HEK293 (cell line): ENCODE measurements around the gene PHLDA1.
A peak's percentile ranks its signal among the peaks of the same experiment; 100 is the strongest.

Experiments used
- BCL11A ChIP-seq: fragments of 450-650 bp; formaldehyde crosslinking; IDR thresholded peaks from 2 replicates; pipeline ENCODE4 v1.5.1; 2016; ENCODE audit warnings: low read depth, missing biosample characterization, missing genetic modification characterization
- GFI1B ChIP-seq: fragments of 450-650 bp; formaldehyde crosslinking; IDR thresholded peaks from 2 replicates; pipeline ENCODE4 v1.5.1; 2016; ENCODE audit warnings: missing biosample characterization, missing genetic modification characterization
- GLIS1 ChIP-seq: fragments of 450-650 bp; formaldehyde crosslinking; IDR thresholded peaks from 2 replicates; pipeline ENCODE4 v1.5.1; 2016; ENCODE audit warnings: missing biosample characterization, missing genetic modification characterization
- GLIS2 ChIP-seq: fragments of 450-650 bp; formaldehyde crosslinking; IDR thresholded peaks from 2 replicates; pipeline ENCODE4 v1.5.1; 2016; ENCODE audit warnings: missing biosample characterization, missing genetic modification characterization
- MEIS1 ChIP-seq: sonication (generic); formaldehyde crosslinking; IDR thresholded peaks from 2 replicates; pipeline ENCODE4 v1.8.1; 2022; ENCODE audit warnings: missing genetic modification reagents, mild to moderate bottlenecking, borderline replicate concordance
- OSR2 ChIP-seq: fragments of 450-650 bp; formaldehyde crosslinking; IDR thresholded peaks from 2 replicates; pipeline ENCODE4 v1.5.1; 2016; ENCODE audit warnings: missing biosample characterization, missing genetic modification characterization
- OVOL3 ChIP-seq: fragments of 450-650 bp; formaldehyde crosslinking; IDR thresholded peaks from 2 replicates; pipeline ENCODE4 v1.5.1; 2016; ENCODE audit warnings: missing biosample characterization, missing genetic modification characterization
- REPIN1 ChIP-seq: fragments of 450-650 bp; formaldehyde crosslinking; IDR thresholded peaks from 2 replicates; pipeline ENCODE4 v1.5.1; 2017; ENCODE audit warnings: missing biosample characterization, missing genetic modification characterization, low read depth
- SCRT2 ChIP-seq: fragments of 450-650 bp; formaldehyde crosslinking; IDR thresholded peaks from 2 replicates; pipeline ENCODE4 v1.5.1; 2016; ENCODE audit warnings: missing biosample characterization, missing genetic modification characterization
- SP2 ChIP-seq: fragments of 450-650 bp; formaldehyde crosslinking; IDR thresholded peaks from 2 replicates; pipeline ENCODE4 v1.5.1; 2016; ENCODE audit warnings: missing biosample characterization, missing genetic modification characterization
- SP3 ChIP-seq: fragments of 450-650 bp; formaldehyde crosslinking; IDR thresholded peaks from 2 replicates; pipeline ENCODE4 v1.5.1; 2016; ENCODE audit warnings: missing biosample characterization, missing genetic modification characterization
- SP7 ChIP-seq: fragments of 450-650 bp; formaldehyde crosslinking; IDR thresholded peaks from 2 replicates; pipeline ENCODE4 v1.5.1; 2016; ENCODE audit warnings: missing biosample characterization, missing genetic modification characterization
- ZBTB8A ChIP-seq: fragments of 450-650 bp; formaldehyde crosslinking; IDR thresholded peaks from 2 replicates; pipeline ENCODE4 v1.5.1; 2016; ENCODE audit warnings: missing biosample characterization, missing genetic modification characterization
- ZEB2 ChIP-seq: fragments of 450-650 bp; formaldehyde crosslinking; IDR thresholded peaks from 2 replicates; pipeline ENCODE4 v1.5.1; 2016; ENCODE audit warnings: missing biosample characterization, missing genetic modification characterization
- ZIC2 ChIP-seq: fragments of 450-650 bp; formaldehyde crosslinking; IDR thresholded peaks from 2 replicates; pipeline ENCODE4 v1.5.1; 2016; ENCODE audit warnings: missing biosample characterization, missing genetic modification characterization
- ZNF132 ChIP-seq: fragments of 450-650 bp; formaldehyde crosslinking; IDR thresholded peaks from 2 replicates; pipeline ENCODE4 v1.5.1; 2017; ENCODE audit warnings: missing biosample characterization, missing genetic modification characterization, borderline replicate concordance
- ZNF140 ChIP-seq: fragments of 450-650 bp; formaldehyde crosslinking; IDR thresholded peaks from 2 replicates; pipeline ENCODE4 v1.5.1; 2016; ENCODE audit warnings: missing biosample characterization, missing genetic modification characterization
- ZNF214 ChIP-seq: fragments of 450-650 bp; formaldehyde crosslinking; IDR thresholded peaks from 2 replicates; pipeline ENCODE4 v1.5.1; 2017; ENCODE audit warnings: missing biosample characterization, mild to moderate bottlenecking, missing genetic modification characterization, borderline replicate concordance
- ZNF223 ChIP-seq: fragments of 450-650 bp; formaldehyde crosslinking; IDR thresholded peaks from 2 replicates; pipeline ENCODE4 v1.5.1; 2016; ENCODE audit warnings: missing biosample characterization, missing genetic modification characterization
- ZNF24 ChIP-seq: fragments of 450-650 bp; formaldehyde crosslinking; IDR thresholded peaks from 2 replicates; pipeline ENCODE4 v1.5.1; 2016; ENCODE audit warnings: missing biosample characterization, missing genetic modification characterization
- ZNF274 ChIP-seq, 2 experiments: fragments of 200-500 bp in 1 of 2; fragments of 450-650 bp in 1 of 2; sonication (Bioruptor generic) in 1 of 2; formaldehyde crosslinking in 1 of 2; IDR thresholded peaks; 2 replicates each; pipeline versions ENCODE4 v1.5.1 to v1.6.1; 2014 to 2016; ENCODE audit warnings: borderline replicate concordance in 1 of 2, inconsistent platforms in 1 of 2, low read length in 1 of 2, missing biosample characterization in 1 of 2, missing genetic modification characterization in 1 of 2
- ZNF341 ChIP-seq: fragments of 450-650 bp; formaldehyde crosslinking; IDR thresholded peaks from 2 replicates; pipeline ENCODE4; 2016; ENCODE audit warnings: low read depth, missing biosample characterization, missing genetic modification characterization
- ZNF350 ChIP-seq: fragments of 450-650 bp; formaldehyde crosslinking; IDR thresholded peaks from 2 replicates; pipeline ENCODE4 v1.5.0; 2017; ENCODE audit warnings: missing biosample characterization, mild to moderate bottlenecking, missing genetic modification characterization
- ZNF37A ChIP-seq: fragments of 450-650 bp; IDR thresholded peaks from 2 replicates; pipeline ENCODE4 v1.5.1; 2018; ENCODE audit warnings: missing biosample characterization, missing genetic modification characterization
- ZNF394 ChIP-seq: fragments of 450-650 bp; formaldehyde crosslinking; IDR thresholded peaks from 2 replicates; pipeline ENCODE4 v1.5.1; 2016; ENCODE audit warnings: missing biosample characterization, missing genetic modification characterization, mild to moderate bottlenecking, moderate library complexity, borderline replicate concordance
- ZNF510 ChIP-seq: fragments of 450-650 bp; formaldehyde crosslinking; IDR thresholded peaks from 2 replicates; pipeline ENCODE4 v1.5.1; 2018; ENCODE audit warnings: mild to moderate bottlenecking, missing genetic modification characterization, missing biosample characterization; ENCODE audit not compliant: insufficient replicate concordance
- ZNF514 ChIP-seq: fragments of 450-650 bp; formaldehyde crosslinking; IDR thresholded peaks from 2 replicates; pipeline ENCODE4 v1.5.1; 2016; ENCODE audit warnings: missing biosample characterization, missing genetic modification characterization
- ZNF521 ChIP-seq: fragments of 450-650 bp; formaldehyde crosslinking; IDR thresholded peaks from 2 replicates; pipeline ENCODE4 v1.5.1; 2017; ENCODE audit warnings: missing biosample characterization, mild to moderate bottlenecking, missing genetic modification characterization
- ZNF548 ChIP-seq: fragments of 450-650 bp; formaldehyde crosslinking; IDR thresholded peaks from 2 replicates; pipeline ENCODE4 v1.5.1; 2016; ENCODE audit warnings: missing biosample characterization, missing genetic modification characterization
- ZNF558 ChIP-seq: fragments of 450-650 bp; formaldehyde crosslinking; IDR thresholded peaks from 2 replicates; pipeline ENCODE4 v1.5.1; 2016; ENCODE audit warnings: missing biosample characterization, missing genetic modification characterization
- ZNF561 ChIP-seq: fragments of 450-650 bp; IDR thresholded peaks from 2 replicates; pipeline ENCODE4 v1.5.1; 2018; ENCODE audit warnings: missing biosample characterization, missing genetic modification characterization, borderline replicate concordance
- ZNF571 ChIP-seq: fragments of 450-650 bp; formaldehyde crosslinking; IDR thresholded peaks from 2 replicates; pipeline ENCODE4 v1.5.0; 2017; ENCODE audit warnings: missing biosample characterization, missing genetic modification characterization
- ZNF658 ChIP-seq: fragments of 450-650 bp; formaldehyde crosslinking; IDR thresholded peaks from 2 replicates; pipeline ENCODE4; 2016; ENCODE audit warnings: missing biosample characterization, missing genetic modification characterization
- ZNF664 ChIP-seq: fragments of 450-650 bp; formaldehyde crosslinking; IDR thresholded peaks from 2 replicates; pipeline ENCODE4 v1.5.1; 2016; ENCODE audit warnings: missing biosample characterization, missing genetic modification characterization
- ZNF670 ChIP-seq: fragments of 450-650 bp; formaldehyde crosslinking; IDR thresholded peaks from 2 replicates; pipeline ENCODE4 v1.5.1; 2016; ENCODE audit warnings: missing biosample characterization, missing genetic modification characterization, low read depth
- ZNF76 ChIP-seq: fragments of 450-650 bp; formaldehyde crosslinking; IDR thresholded peaks from 2 replicates; pipeline ENCODE4; 2016; ENCODE audit warnings: low read depth, missing biosample characterization, missing genetic modification characterization, borderline replicate concordance
- ZNF791 ChIP-seq: fragments of 450-650 bp; formaldehyde crosslinking; IDR thresholded peaks from 2 replicates; pipeline ENCODE4 v1.5.1; 2016; ENCODE audit warnings: missing biosample characterization, missing genetic modification characterization
- ZNF830 ChIP-seq: fragments of 450-650 bp; IDR thresholded peaks from 2 replicates; pipeline ENCODE4 v1.5.0; 2018; ENCODE audit warnings: missing biosample characterization, missing genetic modification characterization, low read depth, mild to moderate bottlenecking, moderate library complexity
- ZSCAN30 ChIP-seq: fragments of 450-650 bp; IDR thresholded peaks from 2 replicates; pipeline ENCODE4 v1.5.1; 2018; ENCODE audit warnings: missing biosample characterization, mild to moderate bottlenecking, missing genetic modification characterization, moderate library complexity
- TF ChIP-seq, protein P1 (sequence below): fragments of 450-650 bp; formaldehyde crosslinking; IDR thresholded peaks from 2 replicates; pipeline ENCODE4 v1.5.1; 2017; ENCODE audit warnings: missing biosample characterization, mild to moderate bottlenecking, missing genetic modification characterization, moderate library complexity
- TF ChIP-seq, protein P2 (sequence below): fragments of 450-650 bp; formaldehyde crosslinking; IDR thresholded peaks from 2 replicates; pipeline ENCODE4 v1.5.1; 2016; ENCODE audit warnings: missing biosample characterization, missing genetic modification characterization

The PHLDA1 gene

DNA sequence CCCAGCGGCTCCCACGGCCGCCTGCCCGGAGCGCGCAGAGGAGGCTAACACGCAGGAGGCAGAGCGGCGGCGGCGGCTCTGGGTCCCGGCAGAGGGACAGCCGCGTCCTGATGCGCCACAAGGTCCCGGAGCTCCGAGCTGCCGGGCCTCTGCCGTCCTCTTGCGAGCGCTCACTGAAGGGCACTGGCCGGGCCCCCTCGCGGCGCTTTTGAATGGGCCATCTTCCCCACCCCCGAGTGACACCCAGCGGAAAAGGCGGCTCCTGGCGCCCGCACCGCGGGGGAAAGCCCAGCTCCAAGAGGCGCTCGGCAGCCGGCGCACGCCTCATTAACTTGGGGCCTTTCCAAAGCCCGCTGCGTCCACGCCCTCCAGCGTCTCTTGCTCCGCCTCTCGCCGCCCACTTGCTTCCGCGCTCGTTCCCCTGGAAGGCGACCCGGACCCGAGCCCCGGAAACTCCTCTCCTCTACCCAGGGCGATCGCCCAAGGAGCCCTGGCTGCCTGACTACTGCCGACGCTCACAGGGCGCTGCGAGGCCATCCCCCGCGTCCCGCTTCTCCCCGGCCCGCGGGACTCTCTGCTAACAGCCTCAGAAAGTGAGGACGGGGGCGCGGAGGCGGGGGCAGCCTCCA lies at the start of gene PHLDA1 (continued):
- TF ChIP-seq ZNF394 (tag by site-specific recombination) (peak; percentile 86; the same call in 1 of the 2 replicates), ZNF510 (no peak), ZNF558 (tag by site-specific recombination) (no peak), SP3 (tag by site-specific recombination) (peak; percentile 94), ZBTB8A (tag by site-specific recombination) (peak; percentile 99), ZNF274 (IDR thresholded peaks at IDR 0.05; ENCODE audit: low read length) (no peak), ZNF274 (tag by site-specific recombination; IDR thresholded peaks at IDR 0.05; ENCODE audit: borderline replicate concordance) (no peak), ZNF664 (no peak), ZNF791 (tag by site-specific recombination) (no peak), OVOL3 (tag by site-specific recombination) (no peak), SP7 (tag by site-specific recombination) (peak; percentile 87), ZNF132 (tag by site-specific recombination) (no peak), ZNF223 (tag by site-specific recombination) (no peak), ZNF548 (tag by site-specific recombination) (no peak), ZSCAN30 (tag by site-specific recombination) (peak; percentile 74; the same call in 1 of the 2 replicates), ZNF341 (tag by site-specific recombination) (no peak; the same call in 1 of the 2 replicates), ZNF214 (tag by site-specific recombination) (no peak), ZNF76 (tag by site-specific recombination) (no peak), ZIC2 (tag by site-specific recombination) (peak; percentile 90), ZNF24 (tag by site-specific recombination) (no peak), REPIN1 (tag by site-specific recombination) (no peak), BCL11A (tag by site-specific recombination) (peak; percentile 36; the same call in 1 of the 2 replicates), ZNF350 (no peak), SP2 (tag by site-specific recombination) (peak; percentile 94), MEIS1 (CRISPR knock-in tag) (0 out of 2 replicates have a peak, but pooled peaks have one; percentile 9), ZNF561 (tag by site-specific recombination) (peak; percentile 98), SCRT2 (tag by site-specific recombination) (no peak), GLIS1 (tag by site-specific recombination) (peak; percentile 80), ZNF670 (tag by site-specific recombination) (no peak), ZNF514 (no peak), GFI1B (tag by site-specific recombination) (no peak), ZNF658 (tag by site-specific recombination) (no peak), ZNF37A (tag by site-specific recombination) (no peak), ZNF521 (no peak), ZNF830 (no peak), ZEB2 (tag by site-specific recombination) (peak; percentile 76), GLIS2 (tag by site-specific recombination) (peak; percentile 89), ZNF571 (no peak), ZNF140 (no peak), OSR2 (tag by site-specific recombination) (peak; percentile 69; the same call in 1 of the 2 replicates)
- TF ChIP-seq, protein P1, sequence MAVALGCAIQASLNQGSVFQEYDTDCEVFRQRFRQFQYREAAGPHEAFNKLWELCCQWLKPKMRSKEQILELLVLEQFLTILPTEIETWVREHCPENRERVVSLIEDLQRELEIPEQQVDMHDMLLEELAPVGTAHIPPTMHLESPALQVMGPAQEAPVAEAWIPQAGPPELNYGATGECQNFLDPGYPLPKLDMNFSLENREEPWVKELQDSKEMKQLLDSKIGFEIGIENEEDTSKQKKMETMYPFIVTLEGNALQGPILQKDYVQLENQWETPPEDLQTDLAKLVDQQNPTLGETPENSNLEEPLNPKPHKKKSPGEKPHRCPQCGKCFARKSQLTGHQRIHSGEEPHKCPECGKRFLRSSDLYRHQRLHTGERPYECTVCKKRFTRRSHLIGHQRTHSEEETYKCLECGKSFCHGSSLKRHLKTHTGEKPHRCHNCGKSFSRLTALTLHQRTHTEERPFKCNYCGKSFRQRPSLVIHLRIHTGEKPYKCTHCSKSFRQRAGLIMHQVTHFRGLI (tag by site-specific recombination), result peak; percentile 96
- TF ChIP-seq, protein P2, sequence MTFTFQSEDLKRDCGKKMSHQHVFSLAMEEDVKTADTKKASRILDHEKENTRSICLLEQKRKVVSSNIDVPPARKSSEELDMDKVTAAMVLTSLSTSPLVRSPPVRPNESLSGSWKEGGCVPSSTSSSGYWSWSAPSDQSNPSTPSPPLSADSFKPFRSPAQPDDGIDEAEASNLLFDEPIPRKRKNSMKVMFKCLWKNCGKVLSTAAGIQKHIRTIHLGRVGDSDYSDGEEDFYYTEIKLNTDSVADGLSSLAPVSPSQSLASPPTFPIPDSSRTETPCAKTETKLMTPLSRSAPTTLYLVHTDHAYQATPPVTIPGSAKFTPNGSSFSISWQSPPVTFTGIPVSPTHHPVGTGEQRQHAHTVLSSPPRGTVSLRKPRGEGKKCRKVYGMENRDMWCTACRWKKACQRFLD (tag by site-specific recombination), result no peak
